Ascending aorta (tissue), 2 donors: ENCODE results near the gene CSNK1G1. TPM values are rescaled to one million over a fixed set of nuclear protein-coding genes. Genes with fewer than 3 reads are reported as not detected.

Source experiments
- DNase-seq, 2 donors: peaks; one replicate each; pipeline ENCODE4 v3.0.0-alpha.2; 2019; ENCODE audit warnings: low spot score in 2 of 2
- H3K27ac ChIP-seq, 2 donors: fragments of 200-600 bp; sonication (generic); one replicate each; pipeline ENCODE4 v1.5.1; 2016 to 2017; ENCODE audit warnings: mild to moderate bottlenecking in 1 of 2
- H3K27me3 ChIP-seq: fragments of 200-600 bp; sonication (generic); one replicate; pipeline ENCODE4 v1.5.1; 2017
- H3K36me3 ChIP-seq, 2 donors: fragments of 200-600 bp; sonication (generic); one replicate each; pipeline ENCODE4 v1.5.1; 2016
- H3K4me1 ChIP-seq, 2 donors: fragments of 200-600 bp; sonication (generic); one replicate each; pipeline ENCODE4 v1.5.1; 2016 to 2017; ENCODE audit warnings: mild to moderate bottlenecking in 1 of 2
- H3K4me3 ChIP-seq, 2 donors: fragments of 200-600 bp; sonication (generic); one replicate each; pipeline ENCODE4 v1.5.1; 2016 to 2017; ENCODE audit warnings: mild to moderate bottlenecking in 1 of 2
- H3K9me3 ChIP-seq, 2 donors: fragments of 200-600 bp; sonication (generic); one replicate each; pipeline ENCODE4 v1.5.1; 2016
- CTCF ChIP-seq, 3 experiments: fragments of 200-600 bp in 2 of 3; fragments of 450-650 bp in 1 of 3; sonication (generic) in 2 of 3; IDR thresholded peaks; one replicate each; pipeline ENCODE4 v1.5.1; 2016 to 2019; ENCODE audit warnings: antibody characterized with exemption in 3 of 3, mild to moderate bottlenecking in 1 of 3, moderate library complexity in 1 of 3
- intact Hi-C: fragments of 100-400 bp; cut with DNase I; formaldehyde crosslinking; loops from one replicate; pipeline ENCODE4 v1.15.1; 2023
- total RNA-seq: library from RNA; depleted of rRNA; stranded (reverse); fragments of >200 nt; gene quantifications from one replicate; pipeline ENCODE4 v1.1.0, GENCODE V29; 2016

The CSNK1G1 gene
- total RNA-seq, 1 donor from 2014 or later, result 12.9 TPM

GRCh38 chr15:64264502-64264901 lies 91.5 kb downstream of the CSNK1G1 start:
- Histone ChIP-seq H3K4me1 (no peaks in the 10 kb centered on the region), H3K27me3 (no peaks in the 10 kb centered on the region), H3K36me3 (no peaks in the 10 kb centered on the region), H3K9me3 (no peaks in the 10 kb centered on the region), H3K4me3 (no peak overlapping the region), H3K27ac (no peak overlapping the region)
- DNase-seq, result no peak
- no peak for TF ChIP-seq CTCF (IDR thresholded peaks at IDR 0.05)
- intact Hi-C loops, result no loop called here

GRCh38 chr15:64263567-64263966 lies 92.4 kb downstream of the CSNK1G1 start:
- DNase-seq, result no peak
- no peaks in the 10 kb centered on the region for H3K4me1 ChIP-seq
- no peaks in the 10 kb centered on the region for H3K9me3 ChIP-seq
- H3K27ac ChIP-seq, result no peak overlapping the region
- no peak overlapping the region for H3K4me3 ChIP-seq
- H3K27me3 ChIP-seq, result no peaks in the 10 kb centered on the region
- intact Hi-C loops, result no loop called here
- TF ChIP-seq CTCF (IDR thresholded peaks at IDR 0.05), result no peak
- H3K36me3 ChIP-seq, result no peaks in the 10 kb centered on the region

GRCh38 chr15:64256051-64256450 lies 99.9 kb downstream of the CSNK1G1 start:
- Histone ChIP-seq H3K9me3 (no peaks in the 10 kb centered on the region), H3K4me3 (no peak overlapping the region), H3K36me3 (no peaks in the 10 kb centered on the region), H3K27ac (no peak overlapping the region), H3K27me3 (no peaks in the 10 kb centered on the region), H3K4me1 (no peaks in the 10 kb centered on the region)
- no peak for TF ChIP-seq CTCF (IDR thresholded peaks at IDR 0.05)
- intact Hi-C loops, result no loop called here
- no peak for DNase-seq

- no peak overlapping the region for H3K4me3 ChIP-seq
- no peaks in the 10 kb centered on the region for H3K27me3 ChIP-seq
- TF ChIP-seq CTCF (IDR thresholded peaks at IDR 0.05), result no peak
- no peak for DNase-seq
- no peak overlapping the region for H3K27ac ChIP-seq
- no peaks in the 10 kb centered on the region for H3K36me3 ChIP-seq
- intact Hi-C loops, result no loop called here
- H3K4me1 ChIP-seq, result peaks cover 0 to 4% of the 10 kb centered on the region in 2 donors
- H3K9me3 ChIP-seq, result no peaks in the 10 kb centered on the region
These were observed 104.3 kb downstream of the CSNK1G1 start for GRCh38 chr15:64251658-64252057.

GRCh38 chr15:64251121-64251520 lies 104.9 kb downstream of the CSNK1G1 start:
- Histone ChIP-seq H3K27me3 (no peaks in the 10 kb centered on the region), H3K4me1 (peaks cover 0 to 4% of the 10 kb centered on the region in 2 donors), H3K9me3 (no peaks in the 10 kb centered on the region), H3K27ac (no peak overlapping the region), H3K4me3 (no peak overlapping the region), H3K36me3 (no peaks in the 10 kb centered on the region)
- TF ChIP-seq CTCF (IDR thresholded peaks at IDR 0.05), result no peak
- intact Hi-C loops, result no loop called here
- DNase-seq, result no peak
